GM10266 (cell line): ENCODE results near the gene COLEC12.

Source experiments
- DNase-seq: peaks from one replicate; pipeline ENCODE4 v3.0.0; 2012; ENCODE audit errors: extremely low spot score
- TF ChIP-seq, protein P1 (sequence below): IDR thresholded peaks from 2 replicates; pipeline ENCODE4 v1.5.1; 2012; ENCODE audit warnings: mild to moderate bottlenecking, low read depth; ENCODE audit not compliant: control insufficient read depth, insufficient read depth; ENCODE audit errors: missing control alignments

COLEC12 gene

DNA sequence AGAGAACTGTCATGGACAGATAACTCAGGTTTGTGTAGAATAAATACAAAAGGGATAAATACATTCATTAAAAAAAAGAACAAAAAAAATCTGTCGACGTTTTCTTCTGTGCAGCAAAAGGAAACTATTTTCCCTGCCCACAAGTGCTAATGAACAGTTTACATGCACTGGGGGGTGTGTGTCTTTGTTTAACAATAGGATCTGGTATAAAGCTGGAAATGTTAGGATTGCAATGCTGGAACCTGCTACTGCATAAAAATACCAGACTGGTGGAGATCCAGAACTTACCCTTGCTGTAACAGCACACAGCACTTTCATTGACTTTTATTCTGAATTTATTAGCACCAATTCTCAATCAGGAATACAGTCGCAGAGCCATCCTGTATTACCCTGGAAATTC is 148.1 kb downstream of the COLEC12 start:
- no peak for DNase-seq
- TF ChIP-seq, protein P1, sequence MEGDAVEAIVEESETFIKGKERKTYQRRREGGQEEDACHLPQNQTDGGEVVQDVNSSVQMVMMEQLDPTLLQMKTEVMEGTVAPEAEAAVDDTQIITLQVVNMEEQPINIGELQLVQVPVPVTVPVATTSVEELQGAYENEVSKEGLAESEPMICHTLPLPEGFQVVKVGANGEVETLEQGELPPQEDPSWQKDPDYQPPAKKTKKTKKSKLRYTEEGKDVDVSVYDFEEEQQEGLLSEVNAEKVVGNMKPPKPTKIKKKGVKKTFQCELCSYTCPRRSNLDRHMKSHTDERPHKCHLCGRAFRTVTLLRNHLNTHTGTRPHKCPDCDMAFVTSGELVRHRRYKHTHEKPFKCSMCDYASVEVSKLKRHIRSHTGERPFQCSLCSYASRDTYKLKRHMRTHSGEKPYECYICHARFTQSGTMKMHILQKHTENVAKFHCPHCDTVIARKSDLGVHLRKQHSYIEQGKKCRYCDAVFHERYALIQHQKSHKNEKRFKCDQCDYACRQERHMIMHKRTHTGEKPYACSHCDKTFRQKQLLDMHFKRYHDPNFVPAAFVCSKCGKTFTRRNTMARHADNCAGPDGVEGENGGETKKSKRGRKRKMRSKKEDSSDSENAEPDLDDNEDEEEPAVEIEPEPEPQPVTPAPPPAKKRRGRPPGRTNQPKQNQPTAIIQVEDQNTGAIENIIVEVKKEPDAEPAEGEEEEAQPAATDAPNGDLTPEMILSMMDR: no peak

DNA sequence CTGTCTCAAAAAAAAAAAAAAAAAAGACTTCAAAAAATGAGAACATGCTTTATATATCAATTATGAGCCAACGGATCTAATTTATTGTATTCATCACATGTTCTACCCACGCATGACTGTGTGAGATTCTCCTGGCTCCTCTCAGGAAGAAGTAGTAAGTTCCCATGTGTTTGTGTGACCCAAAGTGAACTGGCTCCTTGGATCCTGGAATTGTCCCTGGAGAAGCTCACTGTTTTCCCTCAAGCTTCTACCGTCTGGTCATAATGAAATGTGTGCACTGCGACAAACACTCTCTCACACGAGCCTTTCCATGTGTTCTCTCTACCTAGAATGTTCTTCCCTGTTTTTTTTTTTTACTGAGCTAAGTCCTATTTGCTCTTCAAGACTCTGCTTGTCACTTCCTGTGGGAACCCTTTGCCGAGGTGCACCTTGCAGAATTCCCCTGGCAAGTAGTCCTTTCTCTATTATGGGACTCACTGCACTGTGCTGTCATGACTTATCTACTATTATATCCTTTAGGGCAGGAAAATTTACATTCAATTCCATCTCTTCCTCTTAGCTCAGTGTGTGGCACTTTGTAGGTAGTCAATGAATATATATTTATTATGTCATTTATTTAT is 149.4 kb downstream of the COLEC12 start:
- TF ChIP-seq, protein P1: no peak
- DNase-seq: no peak

DNA sequence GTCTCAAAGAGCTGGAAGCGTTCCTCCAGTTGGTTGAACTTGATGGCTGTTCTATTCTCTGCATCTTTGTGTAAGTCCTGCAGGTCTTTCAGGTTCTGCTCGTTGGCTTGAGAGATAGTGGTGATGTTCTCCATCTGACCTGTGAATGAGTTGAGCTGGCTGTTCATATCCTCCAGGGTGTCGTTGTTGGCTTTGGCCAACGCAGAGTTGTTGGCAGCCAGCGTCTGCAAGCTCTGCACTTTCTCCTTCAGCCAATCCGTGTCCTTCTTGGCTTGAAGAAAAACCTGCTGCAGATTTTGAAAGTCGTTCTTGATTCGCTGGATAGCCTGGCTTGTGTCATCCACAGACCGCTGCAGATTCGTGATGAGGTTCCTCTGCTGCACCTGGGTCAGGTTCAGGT is 153.9 kb downstream of the COLEC12 start:
- TF ChIP-seq, protein P1: no peak
- DNase-seq: no peak

DNA sequence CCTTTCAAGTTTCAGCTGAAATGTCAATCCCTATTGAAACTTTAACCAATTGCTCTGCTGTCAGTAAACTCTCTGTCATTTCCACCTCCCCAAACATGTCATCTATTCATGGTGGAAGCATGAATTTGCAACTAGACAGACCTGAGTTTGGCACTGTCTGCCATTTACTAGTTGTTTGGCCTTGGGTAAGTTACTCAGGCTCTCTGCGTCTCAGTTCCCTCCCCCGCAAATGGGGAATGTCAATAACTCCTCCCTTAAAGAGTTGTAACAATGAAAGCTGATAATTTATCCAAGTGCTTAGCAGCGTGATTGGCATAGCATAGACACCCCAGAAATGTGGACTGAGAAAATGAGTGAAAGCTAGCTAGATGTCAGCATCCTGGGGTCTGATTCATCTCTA is 159.4 kb downstream of the COLEC12 start:
- no peak for DNase-seq
- TF ChIP-seq, protein P1: no peak

DNA sequence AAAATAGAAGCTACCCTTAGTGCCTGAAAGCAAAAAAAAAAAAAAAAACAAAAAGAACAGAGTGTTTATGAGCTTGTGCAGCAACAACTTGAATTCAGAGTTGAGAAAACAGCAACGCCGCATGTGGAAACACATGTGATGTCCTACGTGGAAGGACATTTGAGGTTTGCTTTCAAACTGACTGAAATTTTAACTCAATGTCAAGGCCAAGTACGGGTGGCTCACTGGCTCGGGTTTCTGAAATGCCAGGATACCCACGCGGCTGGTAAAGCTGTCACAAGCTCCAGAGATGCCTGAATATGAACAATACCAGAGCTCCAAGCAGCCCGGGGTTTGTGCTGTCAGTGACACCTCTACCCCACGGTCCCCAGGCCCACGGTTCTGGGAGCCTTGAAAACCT is 160.5 kb downstream of the COLEC12 start:
- no peak for DNase-seq
- TF ChIP-seq, protein P1: no peak

DNA sequence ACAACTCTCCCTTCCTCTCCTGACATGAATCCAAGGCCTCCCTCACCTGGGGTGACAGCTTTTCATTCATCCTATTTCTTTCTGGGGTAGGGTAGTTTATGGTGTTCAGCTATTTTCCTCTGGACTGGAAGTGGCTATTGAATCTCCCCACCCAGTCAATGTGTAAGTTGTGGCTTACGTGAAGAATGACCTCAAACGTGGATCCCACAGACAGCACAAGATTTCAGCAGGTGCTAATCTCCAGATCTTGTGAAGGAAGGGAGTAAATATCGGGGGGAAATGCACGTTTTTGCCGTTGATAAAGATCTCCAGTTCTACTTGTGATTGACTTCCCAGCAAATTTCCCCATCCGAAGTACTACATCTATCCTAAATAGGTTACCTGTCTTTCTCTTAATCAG is 161.3 kb downstream of the COLEC12 start:
- TF ChIP-seq, protein P1: no peak
- no peak for DNase-seq

DNA sequence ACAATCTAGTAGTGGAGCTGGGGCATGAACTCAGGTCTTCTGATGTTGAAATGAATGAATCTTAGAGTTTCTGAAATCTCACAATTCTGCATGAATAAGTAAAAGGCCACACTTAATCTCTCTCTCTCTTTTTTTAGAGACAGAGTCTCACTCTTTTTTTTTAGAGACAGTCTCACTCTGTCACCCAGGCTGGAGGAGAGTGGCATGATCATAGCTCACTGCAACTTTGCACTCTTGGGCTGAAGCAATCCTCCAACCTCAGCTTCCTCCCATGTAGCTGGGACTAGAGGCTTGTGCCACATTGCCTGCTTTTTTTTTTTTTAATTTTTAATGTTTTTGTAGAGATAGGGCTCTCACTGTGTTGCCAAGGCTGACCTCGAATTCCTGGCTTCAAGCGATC is 163.8 kb downstream of the COLEC12 start:
- no peak for DNase-seq
- TF ChIP-seq, protein P1: no peak
